Type B pancreatic cell (in vitro differentiated cells): ENCODE data around the gene GGCT. TPM values are rescaled to one million over a fixed set of nuclear protein-coding genes. Genes with fewer than 3 reads are reported as not detected.
"Not testable (repeated sequence)": the region's sequence is repeated elsewhere in the genome, so short reads cannot be mapped to it uniquely, and the experiment has no call there.

Experiments
- DNase-seq: peaks from one replicate; pipeline ENCODE4 v3.0.0; 2021; ENCODE audit warnings: mixed read lengths; ENCODE audit not compliant: unreplicated experiment; ENCODE audit errors: extremely low spot score
- H3K27ac Mint-ChIP-seq: 2 replicates; pipeline ENCODE4 v1.8.0; 2021; ENCODE audit warnings: mild to moderate bottlenecking, mixed read lengths
- H3K27me3 Mint-ChIP-seq: 2 replicates; pipeline ENCODE4 v1.8.0; 2021; ENCODE audit warnings: mixed read lengths
- H3K36me3 Mint-ChIP-seq: 2 replicates; pipeline ENCODE4 v1.8.0; 2021; ENCODE audit warnings: mixed read lengths
- H3K4me1 Mint-ChIP-seq: one replicate; pipeline ENCODE4 v1.8.0; 2021; ENCODE audit warnings: mixed read lengths; ENCODE audit not compliant: unreplicated experiment
- H3K4me3 Mint-ChIP-seq: 2 replicates; pipeline ENCODE4 v1.8.0; 2021; ENCODE audit warnings: mild to moderate bottlenecking, mixed read lengths
- H3K9me3 Mint-ChIP-seq: 2 replicates; pipeline ENCODE4 v1.8.0; 2021; ENCODE audit warnings: mixed read lengths
- total RNA-seq: library from RNA; stranded (reverse); gene quantifications from 2 replicates; pipeline ENCODE4 v1.2.1, GENCODE V29; 2021; ENCODE audit warnings: low replicate concordance
- TF ChIP-seq, protein P1 (sequence below): fragments of 200-600 bp; sonication (generic); conservative IDR thresholded peaks from 2 replicates; pipeline ENCODE4 v1.5.0; 2021; ENCODE audit warnings: antibody characterized with exemption, mild to moderate bottlenecking

The GGCT gene
- total RNA-seq, 1 donor from 2014 or later: 72.6 TPM

DNA sequence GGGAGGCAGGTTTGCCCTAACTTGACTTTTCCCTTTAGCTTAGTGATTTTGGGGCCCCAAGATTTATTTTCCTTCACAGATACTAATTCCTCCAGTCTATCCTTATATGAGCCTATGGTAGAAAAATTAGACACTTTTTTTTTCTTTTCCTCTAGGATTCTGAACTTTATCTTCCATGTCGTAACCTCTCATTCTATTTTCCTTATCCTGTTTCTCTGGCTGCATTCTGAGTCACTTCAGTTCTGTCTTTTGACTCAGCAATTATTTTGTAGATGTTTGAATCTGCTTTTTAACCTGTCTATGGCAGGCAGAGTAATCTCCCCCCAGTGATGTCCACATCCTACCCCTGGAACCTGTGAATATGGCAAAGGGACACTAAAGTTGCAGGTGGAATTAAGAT lies 19.0 kb downstream of the GGCT start:
- TF ChIP-seq, protein P1, sequence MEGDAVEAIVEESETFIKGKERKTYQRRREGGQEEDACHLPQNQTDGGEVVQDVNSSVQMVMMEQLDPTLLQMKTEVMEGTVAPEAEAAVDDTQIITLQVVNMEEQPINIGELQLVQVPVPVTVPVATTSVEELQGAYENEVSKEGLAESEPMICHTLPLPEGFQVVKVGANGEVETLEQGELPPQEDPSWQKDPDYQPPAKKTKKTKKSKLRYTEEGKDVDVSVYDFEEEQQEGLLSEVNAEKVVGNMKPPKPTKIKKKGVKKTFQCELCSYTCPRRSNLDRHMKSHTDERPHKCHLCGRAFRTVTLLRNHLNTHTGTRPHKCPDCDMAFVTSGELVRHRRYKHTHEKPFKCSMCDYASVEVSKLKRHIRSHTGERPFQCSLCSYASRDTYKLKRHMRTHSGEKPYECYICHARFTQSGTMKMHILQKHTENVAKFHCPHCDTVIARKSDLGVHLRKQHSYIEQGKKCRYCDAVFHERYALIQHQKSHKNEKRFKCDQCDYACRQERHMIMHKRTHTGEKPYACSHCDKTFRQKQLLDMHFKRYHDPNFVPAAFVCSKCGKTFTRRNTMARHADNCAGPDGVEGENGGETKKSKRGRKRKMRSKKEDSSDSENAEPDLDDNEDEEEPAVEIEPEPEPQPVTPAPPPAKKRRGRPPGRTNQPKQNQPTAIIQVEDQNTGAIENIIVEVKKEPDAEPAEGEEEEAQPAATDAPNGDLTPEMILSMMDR: no peak
- no peaks in the 10 kb centered on the region for H3K27me3 Mint-ChIP-seq
- H3K36me3 Mint-ChIP-seq: no peaks in the 10 kb centered on the region
- H3K4me3 Mint-ChIP-seq: no peak overlapping the region
- no peak for DNase-seq
- no peaks in the 10 kb centered on the region for H3K9me3 Mint-ChIP-seq
- H3K4me1 Mint-ChIP-seq: no peaks in the 10 kb centered on the region
- no peak overlapping the region for H3K27ac Mint-ChIP-seq

DNA sequence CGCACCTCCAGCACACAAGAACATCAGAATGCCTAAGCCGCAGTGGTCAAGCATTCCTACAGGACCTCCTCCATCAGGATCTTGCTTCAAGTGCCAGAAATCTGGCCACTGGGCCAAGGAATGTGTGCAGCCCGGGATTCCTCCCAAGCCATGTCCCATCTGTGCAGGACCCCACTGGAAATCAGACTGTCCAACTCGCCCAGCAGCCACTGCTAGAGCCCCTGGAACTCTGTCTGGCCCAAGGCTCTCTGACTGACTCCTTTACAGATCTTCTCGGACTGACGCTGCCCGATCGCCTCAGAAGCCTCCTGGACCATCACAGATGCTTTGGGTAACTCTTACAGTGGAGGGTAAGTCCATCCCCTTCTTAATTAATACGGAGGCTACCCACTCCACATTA lies 23.2 kb downstream of the GGCT start:
- H3K9me3 Mint-ChIP-seq, H3K4me3 Mint-ChIP-seq, H3K36me3 Mint-ChIP-seq, H3K27me3 Mint-ChIP-seq, H3K27ac Mint-ChIP-seq, H3K4me1 Mint-ChIP-seq, DNase-seq: not testable (repeated sequence)

DNA sequence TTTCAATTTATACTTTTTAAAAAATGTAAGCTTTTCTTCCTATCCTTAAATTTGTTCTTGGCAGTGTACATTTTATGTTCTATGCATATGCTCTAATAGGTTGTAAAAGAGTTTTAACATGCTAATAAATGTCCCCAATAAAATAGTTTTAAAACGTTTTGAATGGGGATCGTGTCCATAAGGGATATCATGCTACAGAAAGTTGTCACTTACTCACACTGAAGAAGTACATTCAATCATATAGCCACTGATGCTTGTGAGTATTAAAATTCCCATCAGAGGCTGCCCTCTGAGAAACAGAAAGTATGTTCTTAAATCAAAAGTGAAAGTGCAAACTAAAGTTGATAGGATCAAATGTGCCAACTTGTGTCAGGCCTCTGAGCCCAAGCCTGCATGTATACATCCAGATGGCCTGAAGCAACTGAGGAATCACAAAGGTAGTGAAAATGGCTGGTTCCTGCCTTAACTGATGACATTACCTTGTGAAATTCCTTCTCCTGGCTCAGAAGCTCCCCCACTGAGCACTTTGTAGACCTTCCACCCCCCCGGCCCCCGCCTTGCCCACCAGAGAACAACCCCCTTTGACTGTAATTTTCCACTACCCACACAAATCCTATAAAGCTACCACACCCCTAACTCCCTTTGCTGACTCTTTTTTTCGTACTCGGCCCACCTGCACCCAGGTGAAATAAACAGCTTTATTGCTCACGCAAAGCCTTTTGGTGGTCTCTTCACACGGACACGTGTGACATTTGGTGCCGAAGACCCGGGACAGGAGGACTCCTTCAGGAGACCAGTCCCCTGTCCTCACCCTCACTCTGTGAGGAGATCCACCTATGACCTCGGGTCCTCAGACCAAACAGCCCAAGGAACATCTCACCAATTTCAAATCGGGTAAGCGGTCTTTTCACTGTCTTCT lies 25.2 kb downstream of the GGCT start:
- Mint-ChIP-seq H3K27ac (peak overlapping the region; percentile 90), H3K36me3 (no peaks in the 10 kb centered on the region), H3K9me3 (no peaks in the 10 kb centered on the region), H3K27me3 (no peaks in the 10 kb centered on the region), H3K4me1 (peaks cover 13% of the 10 kb centered on the region), H3K4me3 (no peak overlapping the region)
- no peak for DNase-seq
- TF ChIP-seq, protein P1: no peak

DNA sequence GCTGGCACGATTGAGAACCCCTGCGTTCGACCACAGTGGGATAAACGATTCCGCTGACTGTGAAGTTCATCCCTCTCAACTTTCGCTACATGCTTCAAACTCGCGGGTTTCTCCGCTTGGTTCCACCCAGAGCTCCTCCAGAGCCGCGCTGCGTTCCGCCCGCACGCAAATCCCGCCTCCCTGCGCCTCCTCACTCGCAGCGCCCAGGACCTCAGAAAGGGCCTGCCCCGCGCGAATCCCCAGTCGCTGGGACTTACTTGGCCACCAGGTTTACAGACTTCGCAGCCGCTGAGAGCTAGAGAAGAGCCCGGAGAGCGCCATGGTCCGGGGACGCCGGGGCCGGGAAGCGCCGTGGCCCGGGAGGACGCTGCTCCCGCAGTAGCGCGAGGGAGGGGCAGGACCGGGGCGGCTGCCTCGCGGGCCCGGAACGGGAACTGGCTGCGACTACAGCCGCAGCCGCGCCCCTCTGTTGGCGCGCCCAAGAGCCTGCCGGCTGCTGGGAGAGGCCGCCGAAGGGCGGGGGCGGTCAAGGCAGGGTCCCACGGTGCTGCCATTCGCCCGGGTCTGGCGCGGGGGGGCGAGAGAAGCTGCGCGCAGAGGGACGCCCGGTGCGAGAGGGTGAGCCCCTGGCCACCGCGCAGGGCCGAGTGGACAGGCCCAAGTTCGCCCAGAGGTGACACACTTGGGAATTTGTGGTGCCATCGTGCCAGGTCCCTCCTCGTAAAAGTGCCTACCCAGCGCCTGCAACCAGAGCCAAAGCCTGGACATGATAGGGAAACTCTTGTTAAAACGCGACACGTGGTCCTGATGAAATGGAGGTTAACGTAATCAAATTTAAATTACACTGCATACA lies 26.1 kb downstream of the GGCT start, which contains the start of gene NOD1:
Gene NOD1, minus strand, starts transcription at position 436 of the 853 bp plus-strand sequence. CDS start 21,863 bp downstream, outside the sequence.
- Mint-ChIP-seq H3K4me1 (peaks cover 13% of the 10 kb centered on the region), H3K36me3 (no peaks in the 10 kb centered on the region), H3K9me3 (no peaks in the 10 kb centered on the region), H3K27me3 (no peaks in the 10 kb centered on the region), H3K4me3 (peak within 1 kb of the TSS; percentile 92), H3K27ac (peak within 1 kb of the TSS; percentile 90)
- peak; percentile 81 for DNase-seq
- TF ChIP-seq, protein P1: peak; percentile 57

DNA sequence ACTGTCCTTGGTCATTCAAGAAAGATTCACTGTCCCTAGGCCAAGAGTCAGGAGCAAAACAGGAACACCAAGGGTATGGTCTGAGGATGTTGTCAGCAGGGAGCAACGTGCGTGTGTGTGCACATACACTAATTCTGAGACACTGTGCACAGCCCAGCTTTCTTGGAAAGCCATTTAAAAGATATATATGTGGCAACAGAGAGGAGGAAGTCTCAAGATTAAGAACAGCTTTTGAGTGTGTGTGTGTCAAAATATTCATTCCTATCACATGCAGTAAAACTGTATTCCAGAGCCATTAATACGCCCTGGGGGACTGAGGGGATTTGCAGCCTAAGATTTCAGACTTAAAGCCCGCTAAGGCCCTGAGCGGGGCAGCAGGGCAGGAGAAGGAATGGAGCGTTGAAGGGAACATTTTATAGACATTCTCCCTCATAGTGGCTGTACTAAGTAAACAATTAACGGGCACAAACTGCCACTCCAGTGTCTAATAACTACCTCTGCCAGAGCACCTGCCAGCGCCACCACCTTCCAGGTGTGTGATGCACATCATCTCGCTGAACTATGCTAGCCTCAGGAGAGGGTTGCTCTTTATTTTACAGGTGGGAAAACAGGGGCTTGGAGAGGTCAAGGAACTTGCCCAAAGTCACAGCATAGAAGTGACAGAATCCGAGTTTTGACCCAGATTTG lies 28.0 kb downstream of the GGCT start:
- TF ChIP-seq, protein P1: no peak
- Mint-ChIP-seq H3K36me3 (peaks cover 3% of the 10 kb centered on the region), H3K27ac (no peak overlapping the region), H3K4me1 (peaks cover 19% of the 10 kb centered on the region), H3K4me3 (peak overlapping the region; percentile 64), H3K9me3 (no peaks in the 10 kb centered on the region), H3K27me3 (no peaks in the 10 kb centered on the region)
- no peak for DNase-seq
